Measurements from ENCODE around the gene DAG1. TPM values are rescaled to one million over a fixed set of nuclear protein-coding genes. Genes with fewer than 3 reads are reported as not detected.

The DAG1 gene
- total RNA-seq, 3 donors from 2014 or later (not counting 1 experiment from before 2014, with no cell fraction given): 9.6 to 22.4 (median 20.6) TPM

DNA sequence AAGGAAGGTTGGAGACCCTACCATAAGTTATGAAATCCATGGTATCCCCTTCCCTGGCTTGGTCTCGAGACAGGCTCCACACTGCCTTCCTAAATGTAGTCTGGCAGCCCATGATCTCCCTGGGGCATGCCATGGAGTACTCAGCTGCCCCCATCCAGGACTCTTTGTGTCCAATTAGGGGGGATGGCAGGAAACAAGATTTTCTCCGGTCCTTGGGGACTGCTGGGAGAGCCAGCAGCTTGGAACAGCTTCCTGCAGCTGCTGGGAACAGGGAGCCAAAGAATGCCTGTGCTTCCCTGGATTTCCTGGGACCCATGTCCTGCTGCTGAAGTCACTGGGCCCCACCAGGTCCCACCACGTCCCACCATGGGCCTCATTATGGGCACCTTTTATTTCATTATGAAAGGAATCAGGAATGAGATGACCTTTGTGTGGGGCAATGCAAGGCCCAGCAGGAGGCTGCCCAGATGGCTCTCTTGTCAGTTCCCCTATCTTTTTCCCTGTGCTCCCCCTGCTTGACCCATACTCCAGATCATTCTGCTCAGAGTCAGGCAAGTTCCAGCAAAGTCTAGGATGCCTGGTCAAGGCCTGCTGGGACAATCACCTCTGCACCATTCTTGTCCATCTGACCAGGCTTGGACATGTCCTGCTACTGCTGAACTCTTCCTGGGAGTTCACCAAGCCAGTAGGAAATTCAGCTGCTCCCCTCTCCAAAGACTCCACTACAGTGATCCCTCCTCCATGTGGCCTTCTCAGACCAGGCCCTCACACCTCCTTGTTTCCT, 15.0 kb upstream of the DAG1 start:
- no peak for ATAC-seq
- H3K27ac Mint-ChIP-seq: peak overlapping the region in 1 of 2 donors; percentile 16
- 90% methylated on average over 3 of the region's 3 CpGs for WGBS (ENCODE audit: insufficient coverage)

DNA sequence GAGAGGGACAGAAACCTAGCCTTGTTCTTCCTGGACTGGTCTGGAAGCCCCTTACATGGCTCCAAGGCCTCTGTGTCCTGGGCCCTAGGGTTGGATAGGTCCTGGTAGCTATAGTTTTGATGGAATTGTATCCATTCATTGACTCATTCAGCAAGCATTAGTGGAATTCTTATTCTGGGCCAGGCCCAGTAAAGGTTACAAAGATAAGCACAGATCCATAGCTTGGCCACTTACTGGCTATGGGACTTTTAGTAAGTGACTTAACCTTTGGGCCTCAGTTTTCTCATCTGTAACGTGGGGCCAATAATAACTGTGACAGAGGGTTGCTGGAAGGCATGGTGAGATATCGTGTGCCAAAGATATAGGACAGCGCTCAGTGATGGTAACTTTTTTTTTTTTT, 13.6 kb upstream of the DAG1 start:
- WGBS (ENCODE audit: insufficient coverage): 100% methylated on average over 3 of the region's 3 CpGs
- intact Hi-C loops (cut with micrococcal nuclease): no loop called here
- ATAC-seq (no peak), DNase-seq (no peak)
- Mint-ChIP-seq H3K27ac (no peak overlapping the region), H3K4me1 (no peaks in the 10 kb centered on the region), H3K9me3 (no peaks in the 10 kb centered on the region), H3K27me3 (ENCODE audit: low read depth in 2 of 2) (no peaks in the 10 kb centered on the region), H3K36me3 (no peaks in the 10 kb centered on the region), H3K4me3 (no peak overlapping the region)
- Histone ChIP-seq H3K4me3 (ENCODE audit: low read length) (no peak overlapping the region), H3K4me1 (ENCODE audit: control insufficient read depth, insufficient read depth, low read length) (no peaks in the 10 kb centered on the region), H3K36me3 (ENCODE audit: control insufficient read depth, insufficient read depth, low read length) (no peaks in the 10 kb centered on the region), H3K27me3 (ENCODE audit: control insufficient read depth, insufficient read depth, low read length) (no peaks in the 10 kb centered on the region), H3K27ac (ENCODE audit: low read length) (no peak overlapping the region), H3K9me3 (ENCODE audit: control insufficient read depth, insufficient read depth, low read length) (no peaks in the 10 kb centered on the region)
- TF ChIP-seq, protein P1, sequence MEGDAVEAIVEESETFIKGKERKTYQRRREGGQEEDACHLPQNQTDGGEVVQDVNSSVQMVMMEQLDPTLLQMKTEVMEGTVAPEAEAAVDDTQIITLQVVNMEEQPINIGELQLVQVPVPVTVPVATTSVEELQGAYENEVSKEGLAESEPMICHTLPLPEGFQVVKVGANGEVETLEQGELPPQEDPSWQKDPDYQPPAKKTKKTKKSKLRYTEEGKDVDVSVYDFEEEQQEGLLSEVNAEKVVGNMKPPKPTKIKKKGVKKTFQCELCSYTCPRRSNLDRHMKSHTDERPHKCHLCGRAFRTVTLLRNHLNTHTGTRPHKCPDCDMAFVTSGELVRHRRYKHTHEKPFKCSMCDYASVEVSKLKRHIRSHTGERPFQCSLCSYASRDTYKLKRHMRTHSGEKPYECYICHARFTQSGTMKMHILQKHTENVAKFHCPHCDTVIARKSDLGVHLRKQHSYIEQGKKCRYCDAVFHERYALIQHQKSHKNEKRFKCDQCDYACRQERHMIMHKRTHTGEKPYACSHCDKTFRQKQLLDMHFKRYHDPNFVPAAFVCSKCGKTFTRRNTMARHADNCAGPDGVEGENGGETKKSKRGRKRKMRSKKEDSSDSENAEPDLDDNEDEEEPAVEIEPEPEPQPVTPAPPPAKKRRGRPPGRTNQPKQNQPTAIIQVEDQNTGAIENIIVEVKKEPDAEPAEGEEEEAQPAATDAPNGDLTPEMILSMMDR (IDR thresholded peaks at IDR 0.05): no peak

More for the DNA sequence above, 15.0 kb upstream of the DAG1 start:
- no peaks in the 10 kb centered on the region for H3K9me3 ChIP-seq (ENCODE audit: control insufficient read depth, insufficient read depth, low read length)
- no peaks in the 10 kb centered on the region for H3K27me3 ChIP-seq (ENCODE audit: control insufficient read depth, insufficient read depth, low read length)
- H3K4me1 ChIP-seq (ENCODE audit: control insufficient read depth, insufficient read depth, low read length): no peaks in the 10 kb centered on the region
- H3K4me3 ChIP-seq (ENCODE audit: low read length): no peak overlapping the region
- Mint-ChIP-seq H3K4me3 (no peak overlapping the region), H3K9me3 (no peaks in the 10 kb centered on the region), H3K27me3 (ENCODE audit: low read depth in 2 of 2) (no peaks in the 10 kb centered on the region), H3K4me1 (no peaks in the 10 kb centered on the region), H3K36me3 (no peaks in the 10 kb centered on the region)
- no peak for DNase-seq
- H3K27ac ChIP-seq (ENCODE audit: low read length): no peak overlapping the region
- TF ChIP-seq, protein P1 (IDR thresholded peaks at IDR 0.05): no peak
- intact Hi-C loops (cut with micrococcal nuclease): no loop called here
- no peaks in the 10 kb centered on the region for H3K36me3 ChIP-seq (ENCODE audit: control insufficient read depth, insufficient read depth, low read length)

DNA sequence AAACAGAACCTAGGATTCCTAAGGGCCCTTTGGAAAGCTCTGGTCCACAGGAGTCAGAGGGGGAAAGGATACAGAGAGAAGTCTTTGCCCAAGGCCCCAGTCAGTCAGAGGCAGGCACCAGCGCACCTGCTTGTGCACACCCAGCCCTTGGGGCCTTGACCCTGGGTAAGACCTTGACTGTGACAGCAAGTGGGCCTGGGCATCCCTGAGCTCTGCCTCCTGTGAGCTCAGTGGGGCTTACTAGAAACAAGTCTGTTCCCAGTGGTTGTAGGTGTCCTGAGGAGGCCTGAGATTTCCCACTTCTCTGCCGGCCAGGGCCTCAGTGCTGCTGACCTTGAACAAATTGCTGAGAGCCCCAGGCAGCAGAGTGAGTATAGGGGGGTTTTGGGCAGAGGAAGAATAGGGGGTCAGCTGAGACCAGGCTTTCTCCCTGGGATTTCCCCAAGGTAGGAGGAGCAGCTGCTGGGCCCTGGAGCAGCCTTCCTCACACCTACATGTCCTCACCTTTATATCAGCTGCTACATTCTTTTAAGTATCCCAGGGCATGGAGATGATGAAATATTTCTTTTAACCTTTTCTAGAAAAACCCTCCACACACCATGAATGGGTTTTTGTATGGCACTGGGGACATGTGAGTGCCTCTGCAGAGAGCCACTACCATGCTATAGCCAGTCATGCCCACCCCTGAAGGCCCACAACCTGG, 9.7 kb upstream of the DAG1 start:
- Histone ChIP-seq H3K36me3 (ENCODE audit: control insufficient read depth, insufficient read depth, low read length) (no peaks in the 10 kb centered on the region), H3K27ac (ENCODE audit: low read length) (no peak overlapping the region), H3K9me3 (ENCODE audit: control insufficient read depth, insufficient read depth, low read length) (no peaks in the 10 kb centered on the region), H3K27me3 (ENCODE audit: control insufficient read depth, insufficient read depth, low read length) (no peaks in the 10 kb centered on the region), H3K4me3 (ENCODE audit: low read length) (no peak overlapping the region), H3K4me1 (ENCODE audit: control insufficient read depth, insufficient read depth, low read length) (no peaks in the 10 kb centered on the region)
- H3K36me3 Mint-ChIP-seq: no peaks in the 10 kb centered on the region
- TF ChIP-seq, protein P1 (IDR thresholded peaks at IDR 0.05): no peak
- ATAC-seq (no peak), DNase-seq (no peak)
- 100% methylated on average over 2 of the region's 2 CpGs for WGBS (ENCODE audit: insufficient coverage)
- H3K9me3 Mint-ChIP-seq: no peaks in the 10 kb centered on the region
- no peaks in the 10 kb centered on the region for H3K4me1 Mint-ChIP-seq
- no peak overlapping the region for H3K27ac Mint-ChIP-seq
- H3K27me3 Mint-ChIP-seq (ENCODE audit: low read depth in 2 of 2): no peaks in the 10 kb centered on the region
- H3K4me3 Mint-ChIP-seq: no peak overlapping the region
- intact Hi-C loops (cut with micrococcal nuclease): no loop called here
